ENCODE measurements around the gene CD93. TPM values are rescaled to one million over a fixed set of nuclear protein-coding genes. Genes with fewer than 3 reads are reported as not detected.
A peak's percentile ranks its signal among the peaks of the same experiment; 100 is the strongest.

CD93 gene
- total and polyA plus RNA-seq, 2 of the 8 experiments (the other 6 are each of a cell fraction or from before 2014, with no cell fraction given), result under 0.01 to 0.07 TPM

- ChIA-PET CTCF (ENCODE audit: partially characterized antibody) (interaction anchor here (1.4 to 2.1 kb wide), 4 partner anchors 10 to 117 kb away, joined by 3 to 6 read pairs (median 5); no protein-coding TSS in a partner anchor), POLR2A (ENCODE audit: partially characterized antibody) (no interaction called here)
- H3K18ac ChIP-seq (ENCODE audit: extremely low read depth, low read length), result no peak overlapping the region
- H3K23me2 ChIP-seq (ENCODE audit: low read depth, low read length), result no peaks in the 10 kb centered on the region
- H3K23ac ChIP-seq (ENCODE audit: insufficient read length), result no peak overlapping the region
- H2BK12ac ChIP-seq (ENCODE audit: low read depth, low read length), result no peak overlapping the region
- no peak overlapping the region for H3K27ac ChIP-seq (ENCODE audit: low read depth, low read length)
- H4K8ac ChIP-seq (ENCODE audit: extremely low read depth, insufficient read depth, low read length), result peak overlapping the region; percentile 75
- WGBS, 2 experiments (ENCODE audit: extremely low coverage in 1 of 2, insufficient coverage in 1 of 2, insufficient read length in 1 of 2, insufficient replicate concordance in 2 of 2, low coverage in 1 of 2, low lambda C conversion rate in 2 of 2, missing lambda C conversion rate in 1 of 2), result 96% methylated on average over 7 of the region's 17 CpGs; no CpG with 5 or more reads in 1 of the 2 experiments
- H2AK5ac ChIP-seq (ENCODE audit: low read depth, low read length), result no peak overlapping the region; the same call in 1 of the 2 replicates
- H4K5ac ChIP-seq (ENCODE audit: insufficient read length, low read depth, low read length), result no peak overlapping the region
- no peak overlapping the region for H2AFZ ChIP-seq (ENCODE audit: low read length)
- no peak overlapping the region for H3K9ac ChIP-seq (replicated peaks in 1 of 4; ENCODE audit: extremely low read depth in 1 of 4, low read depth in 3 of 4, low read length in 3 of 4)
- H2BK20ac ChIP-seq (ENCODE audit: low read length), result no peak overlapping the region
- no peaks in the 10 kb centered on the region for H3K79me2 ChIP-seq (ENCODE audit: control insufficient read depth in 1 of 2, insufficient read depth in 2 of 2, low read length in 2 of 2)
- no peak overlapping the region for H2BK120ac ChIP-seq (replicated peaks; ENCODE audit: low read depth, low read length)
- H3K27me3 ChIP-seq (replicated peaks in 1 of 4; ENCODE audit: control insufficient read depth in 3 of 4, extremely low read depth in 1 of 4, insufficient read depth in 3 of 4, low read length in 3 of 4), result no peaks in the 10 kb centered on the region
- FAIRE-seq (no peak), DNase-seq (ENCODE audit: low read depth in 1 of 2, low spot score in 2 of 2) (no peak)
- no peak overlapping the region for H2BK5ac ChIP-seq (ENCODE audit: low read depth, low read length)
- H3K4me2 ChIP-seq (ENCODE audit: insufficient read depth in 1 of 2, low read depth in 2 of 2, low read length in 2 of 2), result no peak overlapping the region
- no peak overlapping the region for H3K4me3 ChIP-seq (ENCODE audit: extremely low read depth in 1 of 4, insufficient read depth in 2 of 4, low read depth in 3 of 4, low read length in 4 of 4)
- H3K9me3 ChIP-seq (ENCODE audit: insufficient read depth in 2 of 2, low read depth in 1 of 2, low read length in 1 of 2), result no peaks in the 10 kb centered on the region
- H3K56ac ChIP-seq (replicated peaks; ENCODE audit: insufficient read length, low read depth, low read length), result no peak overlapping the region
- H4K20me1 ChIP-seq (replicated peaks in 1 of 2; ENCODE audit: control insufficient read depth in 1 of 2, insufficient read depth in 2 of 2, low read length in 2 of 2), result no peaks in the 10 kb centered on the region
- H4K91ac ChIP-seq (replicated peaks; ENCODE audit: insufficient read length, low read length), result peak overlapping the region; percentile 47
- no peak overlapping the region; the same call in 1 of the 2 replicates for H2BK15ac ChIP-seq (ENCODE audit: low read length)
- H3K4ac ChIP-seq (replicated peaks; ENCODE audit: insufficient read length, low read depth, low read length), result no peak overlapping the region
- H3K4me1 ChIP-seq (replicated peaks in 1 of 4; ENCODE audit: control insufficient read depth in 3 of 4, insufficient read depth in 4 of 4, low read length in 3 of 4), result peaks cover 0 to 7% (median 2%) of the 10 kb centered on the region in 4 experiments; a peak in 2 of 7 replicates
- H3K36me3 ChIP-seq (ENCODE audit: control insufficient read depth in 2 of 4, insufficient read depth in 4 of 4, low read length in 3 of 4), result no peaks in the 10 kb centered on the region
- H3K79me1 ChIP-seq (ENCODE audit: low read depth, low read length), result no peaks in the 10 kb centered on the region
- H3K14ac ChIP-seq (ENCODE audit: insufficient read length), result no peak overlapping the region
- no peak for TF ChIP-seq BRCA1 (IDR thresholded peaks at IDR 0.05; ENCODE audit: low read depth, low read length)
- no peak for TF ChIP-seq RNF2 (IDR thresholded peaks at IDR 0.05; ENCODE audit: borderline replicate concordance, low read depth, low read length, missing control alignments, poor library complexity, severe bottlenecking)
- TF ChIP-seq GABPA (IDR thresholded peaks at IDR 0.05; ENCODE audit: borderline replicate concordance, insufficient read depth, low read length), result no peak
- no peak for TF ChIP-seq SP2 (IDR thresholded peaks at IDR 0.05; ENCODE audit: low read length)
- no peak for TF ChIP-seq TEAD4 (IDR thresholded peaks at IDR 0.05; ENCODE audit: low read depth, low read length)
- TF ChIP-seq ZNF274 (IDR thresholded peaks at IDR 0.05; ENCODE audit: borderline replicate concordance, extremely low read depth, low read length), result no peak
Observed at GRCh38 chr20:23084282-23084844, 1.8 kb downstream of the CD93 start.

Data from H1 (cell line).